Measurements from ENCODE around the gene S100A8. TPM values are rescaled to one million over a fixed set of nuclear protein-coding genes. Genes with fewer than 3 reads are reported as not detected.
"Not testable (repeated sequence)": the region's sequence is repeated elsewhere in the genome, so short reads cannot be mapped to it uniquely, and the experiment has no call there.

Gene S100A8
- polyA plus RNA-seq, 12 donors: 6.5 to 52.7 (median 11.1) TPM; not detected in 2

GRCh38 chr1:153419436-153419793, 28.5 kb upstream of the S100A8 start:
- not testable (repeated sequence) for DNase-seq

DNA sequence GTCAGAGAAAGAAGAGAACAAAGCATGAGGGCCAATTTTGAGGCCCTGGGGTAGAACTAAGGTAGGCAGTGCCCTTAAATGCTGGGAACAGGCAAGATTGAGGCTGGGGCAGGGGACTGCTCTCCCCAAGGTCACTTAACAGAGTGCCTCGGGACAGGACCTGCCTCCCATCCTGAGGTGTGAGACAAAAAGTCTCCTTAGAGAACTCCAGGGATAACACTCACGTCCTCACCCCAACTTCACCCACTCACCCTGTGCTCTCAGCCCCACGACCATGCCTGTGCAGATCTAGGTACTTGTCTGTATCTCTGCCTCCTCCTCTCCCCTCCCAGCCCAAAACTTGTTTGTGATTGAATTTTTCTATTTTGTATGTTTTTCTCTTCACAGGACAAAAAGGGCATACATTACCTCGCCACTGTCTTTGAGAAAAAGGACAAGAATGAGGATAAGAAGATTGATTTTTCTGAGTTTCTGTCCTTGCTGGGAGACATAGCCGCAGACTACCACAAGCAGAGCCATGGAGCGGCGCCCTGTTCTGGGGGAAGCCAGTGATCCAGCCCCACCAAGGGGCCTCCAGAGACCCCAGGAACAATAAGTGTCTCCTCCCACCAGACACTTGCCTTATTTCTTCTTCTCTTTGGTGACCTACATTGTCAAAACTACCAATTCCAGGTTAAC, 28.0 kb upstream of the S100A8 start:
- not testable (repeated sequence) for DNase-seq

- no peak for DNase-seq
These were observed 26.4 kb upstream of the S100A8 start for GRCh38 chr1:153417136-153417888.

DNA sequence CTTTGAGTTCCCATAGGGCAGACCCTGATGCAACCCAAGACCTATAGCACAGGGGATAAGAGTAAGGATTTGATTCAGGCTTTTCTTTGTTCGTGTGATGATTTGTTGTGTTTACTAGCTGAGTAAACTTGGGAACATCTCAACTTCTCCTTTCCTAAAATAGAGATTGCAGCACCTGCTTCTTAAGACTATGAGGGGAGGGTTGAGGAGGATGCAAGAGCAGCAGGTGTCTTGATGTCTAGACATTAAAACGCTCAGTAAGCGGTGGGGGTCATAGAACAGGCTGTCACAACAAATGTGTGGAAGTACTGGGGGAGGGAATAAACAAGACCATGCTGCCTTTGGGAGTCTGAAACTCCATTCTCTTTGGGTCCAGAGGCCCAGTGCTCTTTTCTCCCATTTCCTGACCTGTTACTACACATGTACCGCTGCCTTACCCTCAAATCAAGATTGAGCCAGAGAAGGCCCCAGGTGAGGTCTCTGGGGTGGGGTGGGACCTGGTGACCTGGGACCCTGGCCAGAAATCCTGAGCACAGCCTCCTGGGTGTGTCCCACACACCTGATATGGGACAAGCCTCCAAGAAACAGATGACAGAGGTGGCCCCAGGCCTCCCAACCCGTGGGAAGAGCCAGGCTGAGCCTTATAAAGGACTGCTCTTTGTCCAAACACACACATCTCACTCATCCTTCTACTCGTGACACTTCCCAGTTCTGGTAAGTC, 25.1 kb upstream of the S100A8 start, which contains the start of gene S100A7A:
Gene S100A7A, plus strand, starts transcription at position 671 of the 721 bp plus-strand sequence. CDS start 1,563 bp downstream, outside the sequence.
- DNase-seq: no peak

GRCh38 chr1:153413961-153414360, 23.1 kb upstream of the S100A8 start:
- not testable (repeated sequence) for DNase-seq

DNA sequence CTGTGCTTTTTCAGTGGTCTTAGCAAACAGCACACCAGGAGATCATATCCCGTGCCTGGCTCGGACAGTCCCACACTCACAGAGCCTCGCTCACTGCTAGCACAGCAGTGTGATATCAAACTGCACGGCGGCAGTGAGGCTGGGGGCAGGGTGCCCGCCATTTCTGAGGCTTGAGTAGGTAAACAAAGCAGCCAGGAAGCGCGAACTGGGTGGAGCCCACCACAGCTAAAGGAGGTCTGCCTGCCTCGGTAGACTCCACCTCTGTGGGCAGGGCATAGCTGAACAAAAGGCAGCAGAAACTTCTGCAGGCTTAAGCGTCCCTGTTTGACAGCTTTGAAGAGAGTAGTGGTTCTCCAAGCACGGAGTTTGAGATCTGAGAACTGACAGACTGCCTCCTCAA, 16.4 kb upstream of the S100A8 start:
- not testable (repeated sequence) for DNase-seq

DNA sequence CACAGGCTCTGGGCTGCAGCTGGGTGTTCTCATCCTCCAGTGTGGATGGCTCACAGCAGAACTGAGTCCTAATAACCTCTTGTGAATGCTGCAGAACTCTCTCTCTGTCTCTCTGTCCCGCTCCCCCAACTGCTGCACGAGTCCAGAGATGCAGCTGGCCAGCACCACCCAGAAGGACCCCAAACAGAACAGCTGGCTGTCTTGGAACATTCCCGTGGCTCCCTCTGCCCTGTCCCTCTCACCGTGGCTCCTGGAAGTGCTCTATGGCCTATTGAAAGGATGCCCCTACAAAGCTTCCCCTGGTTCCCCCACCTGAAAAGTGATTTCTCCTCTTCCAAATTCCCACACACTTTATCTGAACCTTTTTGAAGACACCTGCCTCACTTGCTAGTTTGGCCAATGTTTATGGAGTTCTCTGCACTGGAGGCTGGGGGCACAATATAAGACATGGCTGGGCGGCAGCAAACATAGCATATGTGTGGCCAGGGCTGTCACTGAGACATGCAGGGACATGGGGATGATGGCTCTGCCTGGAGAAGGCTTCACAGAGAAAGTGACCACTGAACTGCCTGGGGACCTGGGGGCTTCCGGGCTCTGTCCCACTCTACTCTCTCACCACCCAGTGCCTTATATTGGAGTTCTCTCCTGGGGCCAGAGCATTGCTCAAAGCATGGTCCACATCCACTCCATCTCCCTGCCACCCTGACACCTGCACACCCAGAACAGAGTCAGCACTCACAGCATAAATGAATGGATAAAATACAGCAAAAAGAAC, 15.1 kb upstream of the S100A8 start:
- not testable (repeated sequence) for DNase-seq

- no peak for DNase-seq
These were observed 13.9 kb upstream of the S100A8 start for GRCh38 chr1:153404768-153405167.

DNA sequence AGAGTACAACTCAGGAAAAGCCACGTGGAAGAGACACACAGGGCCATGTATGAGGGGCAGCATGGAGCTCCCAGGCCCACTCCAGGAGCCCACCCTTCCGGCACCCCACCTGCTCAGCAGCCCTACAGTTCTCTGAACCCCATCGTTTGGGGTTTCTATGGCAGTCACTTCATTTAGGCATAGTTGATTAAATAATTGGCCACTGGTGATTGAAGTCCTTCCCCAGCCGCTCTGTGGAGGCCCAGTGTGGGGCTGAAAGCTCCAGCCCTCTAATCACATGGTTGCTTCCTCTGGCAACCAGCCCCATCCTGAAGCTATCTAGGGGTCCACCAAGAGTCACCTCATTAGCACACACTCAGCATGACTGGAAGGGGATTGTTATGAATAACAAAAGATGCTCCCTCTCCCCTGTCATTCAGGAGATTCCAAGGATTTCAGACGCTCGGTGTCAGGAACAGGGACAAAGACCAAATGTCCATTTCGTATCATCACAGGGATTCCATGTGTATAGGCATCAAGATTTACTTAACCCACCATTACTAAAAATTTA, 13.3 kb upstream of the S100A8 start:
- no peak for DNase-seq

DNA sequence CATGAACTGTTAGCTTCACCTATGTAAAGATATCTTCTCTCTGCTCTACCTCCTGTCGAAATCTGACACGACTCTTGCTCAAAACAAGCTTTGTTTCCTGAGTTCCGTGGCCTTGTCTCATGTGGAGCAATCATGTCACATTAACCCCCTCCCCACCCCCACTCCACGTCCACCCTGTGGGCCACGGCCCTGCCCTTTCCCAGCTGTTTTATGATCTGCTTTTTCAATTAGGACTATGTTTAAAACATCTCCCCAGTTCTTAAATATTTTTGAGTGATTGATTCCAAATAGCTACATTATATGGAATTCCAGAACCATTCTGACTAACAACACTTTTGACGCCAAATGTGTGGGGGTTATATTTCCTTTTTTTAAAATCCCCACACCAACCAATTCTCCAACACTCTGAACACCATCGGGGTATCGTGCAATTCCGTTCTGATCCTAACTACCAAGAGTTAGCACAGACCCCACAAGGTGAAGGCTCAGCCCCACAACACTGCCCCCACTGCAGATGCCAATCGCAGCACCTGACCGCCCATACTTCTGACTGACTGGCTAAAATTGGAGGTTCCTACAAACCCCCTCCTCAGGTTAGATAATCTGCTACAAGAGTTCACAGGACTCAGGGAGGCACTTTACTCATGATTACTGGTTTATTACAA, 12.7 kb upstream of the S100A8 start:
- DNase-seq: no peak

DNA sequence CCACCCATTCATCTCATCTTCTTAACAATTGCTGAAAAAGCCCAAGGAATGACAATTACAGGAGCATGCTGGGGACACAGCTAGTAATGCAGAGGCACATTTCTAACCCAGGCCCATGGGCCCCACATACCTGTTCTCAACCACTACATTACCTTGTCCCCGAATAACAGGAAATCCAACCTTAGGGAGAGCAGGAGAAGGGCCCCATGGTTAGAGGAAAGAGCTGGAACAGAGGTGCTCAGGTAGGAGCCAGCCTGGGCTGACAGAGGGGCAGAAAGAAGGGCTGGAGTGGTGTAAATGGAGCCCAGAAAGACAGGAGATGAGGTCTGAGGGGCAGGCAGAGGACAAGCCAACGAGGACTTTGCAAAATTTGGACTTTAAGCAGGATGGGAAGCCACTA, 11.4 kb upstream of the S100A8 start:
- no peak for DNase-seq

DNA sequence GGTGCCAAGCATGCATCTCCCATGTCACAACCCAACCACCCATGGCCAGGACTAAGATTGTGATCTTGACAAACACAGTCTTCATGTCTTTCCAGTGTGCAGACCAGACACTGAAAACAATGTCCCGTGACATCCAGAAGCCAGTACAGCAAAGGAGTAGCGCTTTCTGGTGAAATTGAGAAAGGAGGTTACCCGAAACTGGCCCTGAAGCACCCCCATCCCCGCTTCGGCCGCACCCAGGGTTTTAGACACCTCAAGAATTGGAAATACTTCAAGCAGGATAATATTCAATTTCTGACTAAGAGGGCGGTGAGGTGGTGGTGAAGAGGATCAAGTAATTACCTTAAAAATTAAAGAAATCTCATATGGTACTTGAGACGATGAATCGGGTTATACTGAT, 10.6 kb upstream of the S100A8 start:
- DNase-seq: no peak

- DNase-seq: no peak
These were observed 9.4 kb upstream of the S100A8 start for GRCh38 chr1:153400244-153400643.

- DNase-seq: no peak
These were observed 8.7 kb upstream of the S100A8 start for GRCh38 chr1:153399401-153400055.

- no peak for DNase-seq
These were observed 7.2 kb upstream of the S100A8 start for GRCh38 chr1:153397924-153398651.

GRCh38 chr1:153397051-153397923, 6.4 kb upstream of the S100A8 start:
- no peak for DNase-seq

- no peak for DNase-seq
These were observed 5.6 kb upstream of the S100A8 start for GRCh38 chr1:153396461-153396860.

- no peak for DNase-seq
These were observed 4.9 kb upstream of the S100A8 start for GRCh38 chr1:153395776-153396175.
